GM12875 (cell line): ENCODE results near the gene CSRP1.
A peak's percentile ranks its signal among the peaks of the same experiment; 100 is the strongest.

Experiments
- H3K4me3 ChIP-seq: one replicate; pipeline ENCODE4 v1.5.1; 2011; ENCODE audit warnings: low read depth, low read length, control low read depth
- CTCF ChIP-seq: IDR thresholded peaks from 2 replicates; pipeline ENCODE4 v1.5.1; 2011; ENCODE audit warnings: low read depth, mild to moderate bottlenecking, control low read depth, inconsistent platforms, low read length, moderate library complexity, borderline replicate concordance; ENCODE audit not compliant: insufficient read depth

CSRP1 gene

GRCh38 chr1:201536558-201536957 lies 29.6 kb upstream of the CSRP1 start:
- no peak for TF ChIP-seq CTCF
- no peak overlapping the region for H3K4me3 ChIP-seq

- no peak overlapping the region for H3K4me3 ChIP-seq
- no peak for TF ChIP-seq CTCF
These were observed 29.0 kb upstream of the CSRP1 start for GRCh38 chr1:201535919-201536245.

- H3K4me3 ChIP-seq: no peak overlapping the region
- TF ChIP-seq CTCF: no peak
These were observed 28.4 kb upstream of the CSRP1 start for GRCh38 chr1:201535046-201535918.

GRCh38 chr1:201533836-201534235 lies 26.9 kb upstream of the CSRP1 start:
- no peak overlapping the region for H3K4me3 ChIP-seq
- no peak for TF ChIP-seq CTCF

- H3K4me3 ChIP-seq: no peak overlapping the region
- TF ChIP-seq CTCF: no peak
These were observed 24.9 kb upstream of the CSRP1 start for GRCh38 chr1:201531551-201532425.

GRCh38 chr1:201530741-201531531 lies 24.0 kb upstream of the CSRP1 start:
- no peak overlapping the region for H3K4me3 ChIP-seq
- peak; percentile 75 for TF ChIP-seq CTCF
